Measurements from ENCODE around the gene DUSP28.

- TF ChIP-seq POLR2A (IDR thresholded peaks at IDR 0.05; ENCODE audit: low read depth, low read length) (no peak), TAF1 (IDR thresholded peaks at IDR 0.05; ENCODE audit: low read depth, low read length) (no peak), POU2F2 (IDR thresholded peaks at IDR 0.05; ENCODE audit: low read depth, low read length) (no peak), POLR2AphosphoS5 (IDR thresholded peaks at IDR 0.05; ENCODE audit: low read depth, low read length) (no peak)
Measured at GRCh38 chr2:240531038-240531437, 29.1 kb upstream of the DUSP28 start.

Data from GM12891 (cell line).